NCI-H82 treated with DMSO at 0.1 percent for 48 hours (cell line): ENCODE results near the gene MEIS3.
A peak's percentile ranks its signal among the peaks of the same experiment; 100 is the strongest.
"Not testable (repeated sequence)": the region's sequence is repeated elsewhere in the genome, so short reads cannot be mapped to it uniquely, and the experiment has no call there.

Source experiments
- DNase-seq: peaks from one replicate; lab custom pipeline; 2025; ENCODE audit not compliant: unreplicated experiment; lab: John Stamatoyannopoulos, UW

Gene MEIS3

GRCh38 chr19:47387623-47388022, 31.7 kb downstream of the MEIS3 start:
- DNase-seq, result not testable (repeated sequence)

GRCh38 chr19:47386582-47386981, 32.7 kb downstream of the MEIS3 start:
- DNase-seq, result not testable (repeated sequence)

- DNase-seq, result not testable (repeated sequence)
Measured at GRCh38 chr19:47384533-47384932, 34.8 kb downstream of the MEIS3 start.

- DNase-seq, result not testable (repeated sequence)
Measured at GRCh38 chr19:47383890-47384289, 35.4 kb downstream of the MEIS3 start.

GRCh38 chr19:47381653-47382279, 37.6 kb downstream of the MEIS3 start:
- DNase-seq, result no peak

GRCh38 chr19:47381121-47381520, 38.2 kb downstream of the MEIS3 start:
- DNase-seq, result no peak

GRCh38 chr19:47380559-47380958, 38.8 kb downstream of the MEIS3 start:
- no peak for DNase-seq

GRCh38 chr19:47379381-47379938, 39.9 kb downstream of the MEIS3 start:
- peak; percentile 6 for DNase-seq

- DNase-seq, result no peak
Measured at GRCh38 chr19:47378246-47378645, 41.1 kb downstream of the MEIS3 start.

- no peak for DNase-seq
Measured at GRCh38 chr19:47377801-47378200, 41.5 kb downstream of the MEIS3 start.

- DNase-seq, result no peak
Measured at GRCh38 chr19:47377208-47377701, 42.1 kb downstream of the MEIS3 start.

- no peak for DNase-seq
Measured at GRCh38 chr19:47376589-47377144, 42.7 kb downstream of the MEIS3 start.

- DNase-seq, result no peak
Measured at GRCh38 chr19:47375694-47376588, 43.4 kb downstream of the MEIS3 start.

GRCh38 chr19:47374876-47375693, 44.2 kb downstream of the MEIS3 start:
- DNase-seq, result no peak

- no peak for DNase-seq
Measured at GRCh38 chr19:47373246-47374240, 45.8 kb downstream of the MEIS3 start.

- DNase-seq, result no peak
Measured at GRCh38 chr19:47372603-47373002, 46.7 kb downstream of the MEIS3 start.

- DNase-seq, result no peak
Measured at GRCh38 chr19:47371261-47371660, 48.1 kb downstream of the MEIS3 start.

GRCh38 chr19:47370045-47370611, 49.2 kb downstream of the MEIS3 start:
- no peak for DNase-seq

- DNase-seq, result not testable (repeated sequence)
Measured at GRCh38 chr19:47365455-47365854, 53.9 kb downstream of the MEIS3 start.
